Keratinocyte (primary cell): ENCODE data around the gene ALKBH5. TPM values are rescaled to one million over a fixed set of nuclear protein-coding genes. Genes with fewer than 3 reads are reported as not detected.
"Not testable (repeated sequence)": the region's sequence is repeated elsewhere in the genome, so short reads cannot be mapped to it uniquely, and the experiment has no call there.

ENCODE experiments used
- DNase-seq: peaks from one replicate; pipeline ENCODE4 v3.0.0-alpha.2; 2011; ENCODE audit warnings: low read depth, missing footprints, low spot score
- FAIRE-seq: peaks from 2 replicates; lab custom pipeline; 2011; peaks lifted over from hg19 to GRCh38; lab: Jason Lieb, UNC
- H2AFZ ChIP-seq: 2 replicates; pipeline ENCODE4 v1.6.0; 2012; ENCODE audit warnings: low read length, control low read depth, inconsistent platforms; ENCODE audit not compliant: control insufficient read depth
- H3K27ac ChIP-seq: 2 replicates; pipeline ENCODE4 v1.5.1; 2011; ENCODE audit warnings: low read length; ENCODE audit not compliant: control insufficient read depth, insufficient read depth
- H3K27me3 ChIP-seq: 3 replicates; pipeline ENCODE4 v1.6.0; 2011; ENCODE audit warnings: low read length; ENCODE audit not compliant: control insufficient read depth, insufficient read depth; ENCODE audit errors: extremely low read depth
- H3K36me3 ChIP-seq, 2 experiments: 2 replicates in 1 of 2; 3 replicates in 1 of 2; pipeline ENCODE4 v1.5.1; 2011; ENCODE audit warnings: low read length in 2 of 2, mild to moderate bottlenecking in 1 of 2; ENCODE audit not compliant: control insufficient read depth in 2 of 2, insufficient read depth in 2 of 2; ENCODE audit errors: extremely low read depth in 1 of 2
- H3K4me1 ChIP-seq: 3 replicates; pipeline ENCODE4 v1.5.1; 2011; ENCODE audit warnings: low read length; ENCODE audit not compliant: control insufficient read depth, insufficient read depth; ENCODE audit errors: extremely low read depth
- H3K4me2 ChIP-seq: 3 replicates; pipeline ENCODE4 v1.6.0; 2011; ENCODE audit warnings: low read depth, low read length; ENCODE audit not compliant: control insufficient read depth, insufficient read depth; ENCODE audit errors: extremely low read depth
- H3K4me3 ChIP-seq, 3 experiments: fragments of 200-600 bp in 1 of 3; sonication (generic) in 1 of 3; 2 replicates in 2 of 3; 3 replicates in 1 of 3; pipeline ENCODE4 v1.5.1; 2011 to 2016; ENCODE audit warnings: low read length in 3 of 3, mild to moderate bottlenecking in 3 of 3, control low read depth in 2 of 3, inconsistent platforms in 1 of 3, low read depth in 1 of 3, mixed read lengths in 1 of 3, mixed run types in 1 of 3, moderate library complexity in 1 of 3; ENCODE audit not compliant: control insufficient read depth in 2 of 3, insufficient read depth in 2 of 3; ENCODE audit errors: extremely low read depth in 1 of 3
- H3K79me2 ChIP-seq: 2 replicates; pipeline ENCODE4 v1.6.0; 2012; ENCODE audit warnings: low read length; ENCODE audit not compliant: control insufficient read depth, insufficient read depth
- H3K9ac ChIP-seq: 3 replicates; pipeline ENCODE4 v1.6.0; 2011; ENCODE audit warnings: low read length; ENCODE audit not compliant: control insufficient read depth, insufficient read depth; ENCODE audit errors: extremely low read depth
- H3K9me1 ChIP-seq: 3 replicates; pipeline ENCODE4 v1.6.0; 2011; ENCODE audit warnings: low read length; ENCODE audit not compliant: control insufficient read depth, insufficient read depth; ENCODE audit errors: extremely low read depth
- H3K9me3 ChIP-seq: 2 replicates; pipeline ENCODE4 v1.5.1; 2012; ENCODE audit warnings: low read depth, low read length; ENCODE audit not compliant: control insufficient read depth
- H4K20me1 ChIP-seq: 3 replicates; pipeline ENCODE4 v1.6.0; 2011; ENCODE audit warnings: low read length; ENCODE audit not compliant: control insufficient read depth, insufficient read depth; ENCODE audit errors: extremely low read depth
- CTCF ChIP-seq, 3 experiments: IDR thresholded peaks in 1 of 3; conservative IDR thresholded peaks in 1 of 3; optimal IDR thresholded peaks in 1 of 3; 2 replicates in 2 of 3; 3 replicates in 1 of 3; pipeline versions ENCODE3 to v1.5.1; 2011; ENCODE audit warnings: low read length in 3 of 3, mild to moderate bottlenecking in 3 of 3, moderate library complexity in 2 of 3, control low read depth in 1 of 3, inconsistent platforms in 1 of 3; ENCODE audit not compliant: insufficient read depth in 2 of 3; ENCODE audit errors: extremely low read depth in 1 of 3
- EZH2 ChIP-seq: IDR thresholded peaks from one replicate; pipeline ENCODE4 v1.6.1; 2012; ENCODE audit warnings: inconsistent platforms, mild to moderate bottlenecking, low read length, moderate library complexity
- dilution Hi-C: fragments of 300-500 bp; cut with MboI; formaldehyde crosslinking; loops from one replicate; pipeline ENCODE4 v1.7.0; 2020; ENCODE audit warnings: low sequenced_read_pairs; ENCODE audit not compliant: extremely low pct_ligation_motif_present
- polyA plus RNA-seq, 5 experiments: library from polyadenylated mRNA; depleted of rRNA in 3 of 5; stranded (reverse) in 3 of 5; stranded (forward) in 1 of 5; unstranded in 1 of 5; fragments of >200 nt; gene quantifications; 1 replicate in 1 of 5; 2 replicates in 3 of 5; 3 replicates in 1 of 5; pipeline versions ENCODE4 v1.2.1 to v1.2.3, GENCODE V29; 2011 to 2012; ENCODE audit warnings: missing spikeins in 2 of 5, low read depth in 1 of 5, low replicate concordance in 1 of 5

Gene ALKBH5
- polyA plus RNA-seq, 1 donor (not counting 4 experiments of a cell fraction or from before 2014, with no cell fraction given) = 50.2 TPM

GRCh38 chr17:18208092-18208491 lies 24.5 kb downstream of the ALKBH5 start:
- peaks cover 34 to 42% of the 10 kb centered on the region in 2 experiments for H3K36me3 ChIP-seq

GRCh38 chr17:18213666-18214270 lies 30.1 kb downstream of the ALKBH5 start:
- TF ChIP-seq CTCF (optimal IDR thresholded peaks at IDR 0.05 in 1 of 3, IDR thresholded peaks at IDR 0.05 in 1 of 3, conservative IDR thresholded peaks at IDR 0.05 in 1 of 3; ENCODE audit: extremely low read depth in 1 of 3, insufficient read depth in 2 of 3, low read length in 3 of 3) (no peak), EZH2 (no peak)
- Histone ChIP-seq H3K4me3 (no peak overlapping the region), H3K27me3 (no peaks in the 10 kb centered on the region), H3K4me2 (no peak overlapping the region), H3K27ac (no peak overlapping the region), H3K79me2 (no peaks in the 10 kb centered on the region), H2AFZ (no peak overlapping the region), H3K4me1 (no peaks in the 10 kb centered on the region), H3K9ac (no peak overlapping the region), H4K20me1 (no peaks in the 10 kb centered on the region), H3K9me1 (no peaks in the 10 kb centered on the region), H3K36me3 (peaks cover 9 to 14% of the 10 kb centered on the region in 2 experiments), H3K9me3 (no peaks in the 10 kb centered on the region)
- FAIRE-seq (no peak), DNase-seq (no peak)
- dilution Hi-C loops = no loop called here

More at GRCh38 chr17:18208092-18208491, 24.5 kb downstream of the ALKBH5 start:
- peaks cover 22% of the 10 kb centered on the region for H3K79me2 ChIP-seq
- no peaks in the 10 kb centered on the region for H3K9me1 ChIP-seq
- no peak overlapping the region for H3K4me3 ChIP-seq
- H3K4me1 ChIP-seq = no peaks in the 10 kb centered on the region
- no peaks in the 10 kb centered on the region for H3K27me3 ChIP-seq
- no peak overlapping the region for H2AFZ ChIP-seq
- DNase-seq (no peak), FAIRE-seq (no peak)
- no peaks in the 10 kb centered on the region for H3K9me3 ChIP-seq
- no peak overlapping the region for H3K9ac ChIP-seq
- H3K27ac ChIP-seq = no peak overlapping the region
- TF ChIP-seq CTCF (optimal IDR thresholded peaks at IDR 0.05 in 1 of 3, IDR thresholded peaks at IDR 0.05 in 1 of 3, conservative IDR thresholded peaks at IDR 0.05 in 1 of 3; ENCODE audit: extremely low read depth in 1 of 3, insufficient read depth in 2 of 3, low read length in 3 of 3) (no peak), EZH2 (no peak)
- peaks cover 18% of the 10 kb centered on the region for H4K20me1 ChIP-seq
- dilution Hi-C loops = no loop called here
- no peak overlapping the region for H3K4me2 ChIP-seq

GRCh38 chr17:18216906-18217305 lies 33.3 kb downstream of the ALKBH5 start:
- FAIRE-seq, H3K27ac ChIP-seq, H4K20me1 ChIP-seq, H3K4me1 ChIP-seq, H3K79me2 ChIP-seq, H3K4me3 ChIP-seq, H3K4me2 ChIP-seq, dilution Hi-C loops, H2AFZ ChIP-seq, H3K27me3 ChIP-seq, H3K9me1 ChIP-seq, H3K9me3 ChIP-seq, DNase-seq, H3K9ac ChIP-seq, H3K36me3 ChIP-seq: not testable (repeated sequence)
